ENCODE data around the gene ZBTB47.

Gene ZBTB47

GRCh38 chr3:42653560-42654330 lies at the start of gene ZBTB47:
Gene ZBTB47 (plus strand): TSS chr3:42653697. CDS start chr3:42658356, 4,659 bp downstream.
- no peak for TF ChIP-seq CTCF (IDR thresholded peaks at IDR 0.05; ENCODE audit: low read depth, low read length, missing control alignments)
- Histone ChIP-seq H3K4me3 (ENCODE audit: low read depth, low read length) (peak within 1 kb of the TSS; percentile 71), H3K36me3 (replicated peaks) (peaks cover 6% of the 10 kb centered on the region), H3K27me3 (replicated peaks) (no peaks in the 10 kb centered on the region), H3K27ac (peak within 1 kb of the TSS; percentile 69)
- no peak for DNase-seq
- in situ Hi-C loops (cut with HindIII; ENCODE audit: low pct_ligation_motif_present, low sequenced_read_pairs) = no loop called here

- H3K4me3 ChIP-seq (ENCODE audit: low read depth, low read length) = no peak overlapping the region
- in situ Hi-C loops (cut with HindIII; ENCODE audit: low pct_ligation_motif_present, low sequenced_read_pairs) = no loop called here
- no peak for TF ChIP-seq CTCF (IDR thresholded peaks at IDR 0.05; ENCODE audit: low read depth, low read length, missing control alignments)
- H3K27me3 ChIP-seq (replicated peaks) = no peaks in the 10 kb centered on the region
- H3K36me3 ChIP-seq (replicated peaks) = peaks cover 10% of the 10 kb centered on the region
- no peak overlapping the region for H3K27ac ChIP-seq
- DNase-seq = no peak
Measured at GRCh38 chr3:42605546-42606173, 47.8 kb upstream of the ZBTB47 start.

- DNase-seq = no peak
- H3K27me3 ChIP-seq (replicated peaks) = no peaks in the 10 kb centered on the region
- H3K27ac ChIP-seq = no peak overlapping the region
- no peak for TF ChIP-seq CTCF (IDR thresholded peaks at IDR 0.05; ENCODE audit: low read depth, low read length, missing control alignments)
- H3K36me3 ChIP-seq (replicated peaks) = peaks cover 12% of the 10 kb centered on the region
- in situ Hi-C loops (cut with HindIII; ENCODE audit: low pct_ligation_motif_present, low sequenced_read_pairs) = no loop called here
- H3K4me3 ChIP-seq (ENCODE audit: low read depth, low read length) = no peak overlapping the region
Measured at GRCh38 chr3:42608581-42608980, 44.9 kb upstream of the ZBTB47 start.

- H3K4me3 ChIP-seq (ENCODE audit: low read depth, low read length) = no peak overlapping the region
- no peak for TF ChIP-seq CTCF (IDR thresholded peaks at IDR 0.05; ENCODE audit: low read depth, low read length, missing control alignments)
- H3K27me3 ChIP-seq (replicated peaks) = no peaks in the 10 kb centered on the region
- peaks cover 12% of the 10 kb centered on the region for H3K36me3 ChIP-seq (replicated peaks)
- H3K27ac ChIP-seq = no peak overlapping the region
- DNase-seq = no peak
- in situ Hi-C loops (cut with HindIII; ENCODE audit: low pct_ligation_motif_present, low sequenced_read_pairs) = no loop called here
Measured at GRCh38 chr3:42610976-42611375, 42.5 kb upstream of the ZBTB47 start.

GRCh38 chr3:42612217-42612616 lies 41.3 kb upstream of the ZBTB47 start:
- H3K4me3 ChIP-seq (ENCODE audit: low read depth, low read length) = no peak overlapping the region
- H3K27ac ChIP-seq = no peak overlapping the region
- peaks cover 12% of the 10 kb centered on the region for H3K36me3 ChIP-seq (replicated peaks)
- TF ChIP-seq CTCF (IDR thresholded peaks at IDR 0.05; ENCODE audit: low read depth, low read length, missing control alignments) = no peak
- DNase-seq = no peak
- H3K27me3 ChIP-seq (replicated peaks) = no peaks in the 10 kb centered on the region
- in situ Hi-C loops (cut with HindIII; ENCODE audit: low pct_ligation_motif_present, low sequenced_read_pairs) = no loop called here
